Endometrium (tissue), 2 donors: ENCODE data around the gene CHST3.

Experiments
- FAIRE-seq: peaks from 2 replicates; lab custom pipeline; 2012; peaks lifted over from hg19 to GRCh38; lab: Jason Lieb, UNC
- donor health status: control.
- donor health status: control.

CHST3 gene

GRCh38 chr10:72010234-72010973 lies 46.2 kb downstream of the CHST3 start:
- FAIRE-seq: no peak

- FAIRE-seq: no peak
Measured at GRCh38 chr10:72011016-72011415, 46.8 kb downstream of the CHST3 start.

- no peak for FAIRE-seq
Measured at GRCh38 chr10:72011468-72011867, 47.3 kb downstream of the CHST3 start.

DNA sequence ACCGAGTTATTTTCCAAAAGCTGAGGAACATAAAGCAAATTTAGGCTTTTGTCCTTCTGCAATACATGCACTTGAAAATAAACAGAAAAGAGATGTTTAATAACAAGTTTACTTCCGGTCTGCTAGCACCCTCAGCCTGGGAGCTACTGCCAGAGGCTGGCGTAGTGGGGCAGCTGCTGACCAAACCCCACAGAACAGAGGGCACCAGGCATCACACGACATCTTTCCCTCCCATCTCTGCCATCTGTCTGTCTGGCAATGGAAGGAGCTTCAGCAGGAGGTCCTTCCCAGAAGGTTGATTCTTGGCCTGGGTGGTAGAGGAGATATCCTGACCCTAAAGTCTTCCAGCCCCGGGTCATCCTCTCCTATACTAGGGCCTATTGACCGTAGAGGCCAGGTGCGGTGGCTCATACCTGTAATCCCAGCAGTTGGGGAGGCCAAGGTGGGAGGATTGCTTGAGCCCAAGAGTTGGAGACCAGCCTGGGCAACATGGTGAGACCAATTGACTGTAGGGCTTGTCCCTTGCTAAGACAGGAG lies 47.8 kb downstream of the CHST3 start:
- no peak for FAIRE-seq

- no peak for FAIRE-seq
Measured at GRCh38 chr10:72012796-72013195, 48.6 kb downstream of the CHST3 start.

DNA sequence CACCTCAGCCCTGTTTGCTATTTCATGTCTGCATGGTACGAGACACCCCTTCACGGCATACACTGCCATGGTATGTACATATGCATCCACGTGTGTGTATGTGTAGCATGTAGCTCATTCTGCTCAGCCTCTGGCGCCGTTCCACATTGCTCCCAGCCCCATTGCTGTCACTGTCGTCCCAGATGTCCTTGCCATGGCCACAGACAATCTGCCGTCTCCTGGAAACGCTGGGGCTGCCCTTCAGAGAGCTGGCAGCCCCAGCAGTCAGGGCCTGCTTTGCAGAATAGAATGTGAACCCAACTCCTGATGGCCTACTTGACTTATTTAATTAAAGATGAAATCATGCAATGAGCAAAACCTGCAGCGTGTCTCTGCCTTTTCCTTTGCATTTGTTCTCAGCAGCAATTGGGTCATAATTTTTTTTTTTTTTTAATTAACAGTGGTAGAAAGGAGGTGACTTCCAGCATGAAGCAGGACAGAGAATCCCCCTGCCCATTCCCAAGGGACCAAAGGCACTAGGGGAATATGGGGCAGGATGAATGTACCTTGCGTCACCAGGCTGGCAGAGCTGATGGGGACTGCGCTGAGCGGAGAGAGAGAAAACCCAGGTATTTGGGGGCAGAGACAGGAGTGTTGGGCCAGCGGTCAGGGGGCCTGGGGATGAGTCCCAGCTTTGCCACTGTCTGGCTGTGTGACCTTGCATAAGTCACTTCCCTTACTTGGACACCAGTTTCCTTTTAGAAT lies 49.2 kb downstream of the CHST3 start:
- no peak for FAIRE-seq

GRCh38 chr10:72014197-72014596 lies 50.0 kb downstream of the CHST3 start:
- no peak for FAIRE-seq

DNA sequence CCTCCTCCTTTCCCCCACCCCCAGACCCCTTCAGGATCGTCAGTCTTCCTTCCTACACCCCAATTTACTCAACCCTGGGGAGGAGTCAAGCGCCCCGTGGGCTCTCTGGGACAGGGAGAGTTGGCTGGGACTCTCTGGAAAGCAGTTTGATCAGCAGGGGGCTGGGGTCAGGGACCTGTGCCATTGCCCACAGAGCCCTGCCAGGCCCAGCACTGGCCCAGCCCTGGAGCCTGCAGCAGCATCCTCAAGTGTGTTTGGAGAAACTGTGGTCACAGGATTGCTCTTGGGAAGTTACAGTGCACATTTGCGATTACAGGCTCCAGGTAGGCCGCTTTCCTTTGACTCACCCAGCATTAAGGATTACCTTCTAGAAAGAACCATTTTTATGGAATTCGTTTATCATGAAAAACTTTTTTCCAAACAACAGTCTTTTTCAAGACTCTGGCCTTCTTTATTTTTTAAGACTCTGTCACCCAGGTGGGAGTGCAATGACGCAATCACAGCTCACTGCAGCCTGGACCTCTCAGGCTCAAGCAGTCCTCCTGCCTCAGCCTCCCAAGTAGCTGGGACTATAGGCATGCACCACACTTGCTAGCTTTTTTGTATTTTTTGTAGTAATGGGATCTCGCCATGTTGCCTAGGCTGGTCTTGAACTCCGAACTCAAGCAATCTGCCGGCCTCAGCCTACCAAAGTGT lies 50.7 kb downstream of the CHST3 start:
- no peak for FAIRE-seq

GRCh38 chr10:72015841-72016240 lies 51.6 kb downstream of the CHST3 start:
- no peak for FAIRE-seq

GRCh38 chr10:72016608-72017300 lies 52.6 kb downstream of the CHST3 start:
- no peak for FAIRE-seq

DNA sequence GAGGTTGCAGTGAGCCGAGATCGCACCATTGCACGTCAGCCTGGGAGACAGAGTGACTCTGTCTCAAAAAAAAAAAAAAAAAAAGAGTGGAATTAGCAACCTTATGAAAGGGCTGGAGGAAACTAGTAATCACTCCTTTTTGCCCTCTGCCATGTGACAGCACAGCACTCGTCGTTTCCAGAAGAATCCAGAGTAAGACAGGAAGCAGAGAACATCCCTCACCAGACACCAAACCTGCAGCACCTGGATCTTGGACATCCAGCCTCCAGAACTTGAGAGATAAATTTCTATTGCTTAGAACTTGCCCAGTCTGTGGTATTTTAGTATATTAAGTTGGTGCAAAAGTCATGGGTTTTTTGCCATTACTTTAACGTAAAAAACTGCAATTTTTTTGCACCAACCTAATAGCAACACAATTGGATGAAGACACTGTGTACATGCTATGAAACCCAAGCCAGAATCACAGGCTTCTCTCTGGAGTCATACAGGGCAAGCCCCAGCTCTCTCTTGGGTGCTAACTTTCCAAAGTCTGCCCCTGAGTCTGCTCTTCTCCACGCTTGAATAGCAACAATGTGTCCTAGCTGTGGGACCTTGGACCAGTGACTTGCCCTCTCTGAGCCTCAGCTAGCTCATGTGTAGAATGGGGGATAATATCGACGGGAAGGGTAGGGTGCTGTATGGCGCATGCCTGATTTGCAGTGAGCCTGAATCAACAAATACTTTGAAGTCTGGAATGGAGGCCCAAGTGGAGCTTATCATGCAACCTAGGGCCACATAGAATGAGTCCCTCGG lies 55.1 kb downstream of the CHST3 start:
- FAIRE-seq: no peak

DNA sequence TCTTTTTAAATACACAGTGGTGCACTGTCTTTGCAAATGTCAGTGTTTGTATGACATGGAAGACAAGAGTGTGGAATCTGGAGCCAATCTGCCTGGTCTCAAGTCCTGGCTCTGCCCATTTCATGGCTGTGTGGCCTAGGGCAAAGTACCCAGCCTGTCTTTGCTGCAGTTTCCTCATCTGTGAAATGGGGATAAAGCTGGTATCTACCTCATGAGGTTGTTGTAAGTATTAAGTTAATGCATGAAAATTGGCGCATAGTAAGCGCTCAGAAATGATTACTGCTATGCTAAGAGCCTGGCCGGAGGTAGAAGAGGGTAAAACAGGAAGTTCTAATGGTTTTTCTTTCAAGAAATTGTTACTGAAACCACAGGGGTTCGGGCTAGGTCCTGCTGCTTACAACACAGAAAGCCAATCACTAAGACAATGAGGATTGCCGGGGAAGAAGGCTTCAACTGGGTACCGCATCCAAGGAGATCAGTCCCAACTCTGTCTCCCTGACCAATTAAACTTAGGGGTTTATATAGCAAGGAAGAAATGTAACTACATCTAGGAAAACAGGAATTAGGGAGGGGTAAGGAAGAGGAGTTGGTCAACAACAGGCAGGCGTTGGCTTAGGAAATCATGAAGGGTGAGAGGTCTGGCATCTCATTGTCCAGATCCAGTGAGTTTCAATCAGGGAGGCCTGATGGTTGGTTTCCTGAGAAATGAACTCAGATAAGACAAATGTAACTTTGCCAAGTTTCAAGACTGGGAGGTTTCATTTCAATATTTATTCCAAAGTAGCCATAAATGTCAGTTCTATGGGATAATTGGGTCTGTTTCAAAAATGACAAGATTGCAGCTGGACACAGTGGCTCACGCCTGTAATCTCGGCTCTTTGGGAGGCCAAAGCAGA lies 57.0 kb downstream of the CHST3 start:
- FAIRE-seq: no peak

GRCh38 chr10:72022228-72022627 lies 58.0 kb downstream of the CHST3 start:
- FAIRE-seq: no peak

DNA sequence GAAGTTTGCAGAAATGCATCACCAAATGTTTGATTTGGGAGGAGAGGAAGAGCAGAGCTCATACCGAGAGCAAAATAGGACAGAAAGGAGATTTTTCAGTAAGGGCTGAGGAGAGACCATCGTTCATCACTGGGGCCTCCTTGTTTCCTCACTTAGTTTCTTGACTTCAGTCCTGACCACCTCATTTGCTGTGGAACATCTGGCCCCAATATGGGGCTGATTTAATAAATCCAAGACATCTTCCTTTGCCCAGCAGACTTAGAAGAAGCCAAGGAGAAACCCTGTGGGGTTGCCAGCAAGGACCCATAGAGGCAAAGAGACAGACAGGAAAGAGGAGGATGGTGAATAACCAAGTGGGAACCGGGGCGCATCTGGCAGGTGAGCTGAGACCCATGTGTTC lies 60.4 kb downstream of the CHST3 start:
- FAIRE-seq: no peak

DNA sequence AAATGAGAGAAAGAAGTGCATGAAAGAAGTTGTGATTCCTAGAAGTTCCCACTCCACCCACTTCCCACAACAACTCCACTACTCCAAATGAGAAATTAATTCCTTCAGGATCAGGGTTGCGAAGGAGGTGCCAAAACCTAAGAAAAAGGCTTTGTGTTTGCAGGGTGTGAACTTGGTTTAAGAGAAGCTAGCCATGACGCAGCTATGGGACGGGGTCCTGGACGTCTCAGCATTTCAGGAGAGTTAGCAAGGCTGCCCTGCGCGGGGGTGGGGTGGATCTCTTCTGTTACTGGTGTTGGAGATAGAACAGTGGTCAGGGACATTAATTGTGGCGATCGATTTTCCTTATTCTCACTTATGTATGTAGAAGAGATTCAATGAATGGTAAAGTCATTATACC lies 61.2 kb downstream of the CHST3 start:
- FAIRE-seq: no peak

GRCh38 chr10:72025832-72026231 lies 61.6 kb downstream of the CHST3 start:
- no peak for FAIRE-seq

DNA sequence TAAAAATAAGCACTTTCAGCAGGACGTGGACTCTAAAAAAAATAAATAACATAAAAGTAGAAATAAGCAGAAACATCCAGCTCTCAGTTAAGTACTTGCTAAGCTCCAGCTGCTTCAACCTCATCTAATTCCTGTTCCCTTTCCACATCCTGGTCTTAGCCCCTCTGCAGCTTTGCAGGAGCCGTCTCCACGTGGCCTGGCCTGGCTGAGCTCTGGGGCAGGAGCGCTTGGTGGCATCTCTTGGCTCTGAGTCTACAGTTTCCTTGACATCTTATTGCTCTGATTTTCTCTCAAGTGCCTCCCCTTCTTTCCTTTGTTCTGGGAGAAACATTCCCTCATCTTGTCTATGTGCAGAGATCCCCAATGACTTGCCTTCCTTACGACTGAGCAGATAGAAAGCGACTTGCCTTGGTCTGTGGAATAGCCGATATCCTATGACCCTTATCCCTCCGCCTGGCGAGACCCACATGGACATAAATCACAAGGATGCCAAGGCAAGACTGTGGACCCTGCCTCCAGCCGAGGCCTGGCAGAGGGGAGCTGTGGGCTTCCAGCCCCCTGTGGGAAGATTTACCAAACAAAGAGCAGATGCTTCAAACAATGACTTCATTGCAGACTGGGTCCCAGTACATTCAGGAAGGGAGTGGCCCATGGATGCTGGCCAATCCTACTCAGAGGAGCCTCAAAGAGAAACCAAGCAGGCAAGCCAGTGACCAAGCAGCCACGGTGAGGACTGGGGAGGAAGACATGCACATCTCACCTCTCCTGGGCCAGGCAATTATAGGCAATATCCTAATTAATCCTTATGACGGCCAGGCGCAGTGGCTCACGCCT lies 62.3 kb downstream of the CHST3 start:
- FAIRE-seq: no peak

GRCh38 chr10:72027498-72027897 lies 63.3 kb downstream of the CHST3 start:
- FAIRE-seq: no peak

- FAIRE-seq: no peak
Measured at GRCh38 chr10:72029414-72029813, 65.2 kb downstream of the CHST3 start.
